ENCODE data around the gene KLF12.

The KLF12 gene

DNA sequence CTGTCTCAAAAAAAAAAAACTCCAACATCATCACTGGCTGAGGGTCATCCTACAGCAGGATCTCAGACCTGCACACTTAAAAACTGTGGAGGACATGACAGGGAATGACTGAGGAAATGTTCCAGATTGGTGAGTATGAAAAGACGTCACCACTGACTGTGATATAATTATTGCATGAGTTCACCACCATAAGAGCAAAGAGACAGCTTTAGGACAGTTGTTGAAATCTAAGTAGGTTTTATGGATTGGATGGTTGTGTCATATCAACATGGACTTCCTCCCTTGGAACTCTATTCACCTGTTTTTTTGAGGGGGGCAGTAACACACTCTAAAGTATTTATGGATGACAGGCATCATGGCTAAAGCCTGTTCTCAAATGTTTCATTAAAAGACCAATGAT is 31.5 kb downstream of the KLF12 start:
- DNase-seq: no peak

DNA sequence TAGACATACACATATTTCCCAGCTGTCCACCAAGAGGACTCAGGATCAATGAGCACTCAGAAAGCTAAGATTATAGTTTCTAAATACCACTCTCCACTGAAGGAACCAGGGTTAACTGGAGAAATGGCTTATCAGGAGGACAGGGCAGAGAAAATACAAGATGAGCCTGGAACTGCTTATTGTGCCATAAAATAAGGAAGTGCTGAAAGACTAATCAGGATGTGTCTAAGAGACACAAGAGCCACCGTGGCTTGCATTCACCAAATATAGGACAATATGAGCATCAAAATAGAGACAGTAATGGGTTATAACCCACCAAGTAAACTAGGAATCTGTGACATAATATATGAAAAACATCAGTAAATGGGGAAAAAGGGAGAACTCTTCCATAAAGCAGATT is 32.8 kb downstream of the KLF12 start:
- no peak for DNase-seq

DNA sequence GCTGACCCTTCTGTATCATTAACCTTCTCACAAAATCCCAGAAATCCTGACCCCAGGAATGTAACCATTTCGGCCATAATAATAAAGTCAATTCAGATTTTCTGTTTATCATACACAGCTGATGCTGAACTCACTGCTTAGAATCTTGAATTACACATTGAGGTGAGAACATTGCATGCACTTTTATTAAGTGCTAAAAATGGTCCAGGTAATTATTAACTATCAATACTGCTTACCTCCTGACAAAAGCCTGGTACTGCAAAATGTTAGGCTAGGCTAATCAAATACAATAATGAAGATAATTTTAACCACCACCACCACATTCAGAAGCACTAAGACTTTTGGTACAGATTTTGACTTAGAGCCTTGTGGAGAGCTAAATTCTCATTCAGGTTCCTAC is 36.1 kb downstream of the KLF12 start:
- no peak for DNase-seq

DNA sequence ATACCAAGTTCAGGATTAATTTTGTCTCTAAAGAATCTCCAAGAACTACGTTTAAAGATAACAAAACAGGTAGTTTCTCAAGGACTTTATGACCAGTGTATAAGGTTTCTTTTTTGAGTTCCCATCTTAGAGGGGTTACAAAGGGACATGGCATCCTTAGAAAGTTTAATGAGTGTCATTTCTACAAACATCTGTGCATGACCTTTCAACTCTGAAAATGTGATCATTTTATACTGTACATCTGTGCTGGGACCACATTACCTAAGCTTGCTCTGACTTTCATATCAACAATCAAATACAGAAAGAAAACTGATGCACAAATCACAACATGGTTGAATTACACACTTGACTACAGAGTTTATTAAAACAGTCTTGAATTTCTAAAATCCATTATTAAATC is 37.1 kb downstream of the KLF12 start:
- DNase-seq: no peak

DNA sequence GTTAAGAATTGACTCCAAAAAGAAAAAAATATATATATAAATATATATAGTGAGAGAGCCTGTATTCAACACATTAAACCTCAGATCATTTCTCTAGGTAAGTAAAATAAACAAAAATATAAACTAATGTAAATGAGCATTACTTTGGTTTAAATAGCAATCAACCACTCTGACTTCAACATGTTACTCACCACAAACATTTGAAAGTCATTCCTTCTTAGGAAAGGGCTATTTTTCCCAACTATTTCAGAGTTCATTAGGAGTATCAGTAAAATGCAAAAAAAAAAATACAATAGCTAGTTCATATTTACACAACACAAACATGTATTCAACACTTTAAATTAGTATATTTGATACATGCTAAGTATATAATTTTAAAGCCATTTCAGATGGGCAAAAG is 40.5 kb downstream of the KLF12 start:
- no peak for DNase-seq

DNA sequence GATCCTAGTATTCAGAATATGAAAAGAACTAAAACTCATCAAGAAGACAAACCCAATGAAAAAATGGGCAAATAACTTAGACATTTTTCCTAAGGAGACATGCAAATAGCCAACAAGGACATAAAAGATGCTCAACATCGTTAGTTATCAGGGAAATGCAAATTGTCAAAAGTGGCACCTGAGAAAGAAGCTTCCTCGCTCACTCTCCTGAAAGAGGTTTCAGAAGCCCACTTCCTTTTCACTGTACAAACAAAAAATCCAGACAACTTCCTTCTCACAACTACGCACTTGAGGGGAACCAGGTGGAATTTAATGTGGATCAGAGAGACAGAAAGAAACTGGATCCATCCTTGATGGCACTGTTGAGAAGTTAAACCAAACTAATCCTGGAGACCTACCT is 41.5 kb downstream of the KLF12 start:
- DNase-seq: no peak

DNA sequence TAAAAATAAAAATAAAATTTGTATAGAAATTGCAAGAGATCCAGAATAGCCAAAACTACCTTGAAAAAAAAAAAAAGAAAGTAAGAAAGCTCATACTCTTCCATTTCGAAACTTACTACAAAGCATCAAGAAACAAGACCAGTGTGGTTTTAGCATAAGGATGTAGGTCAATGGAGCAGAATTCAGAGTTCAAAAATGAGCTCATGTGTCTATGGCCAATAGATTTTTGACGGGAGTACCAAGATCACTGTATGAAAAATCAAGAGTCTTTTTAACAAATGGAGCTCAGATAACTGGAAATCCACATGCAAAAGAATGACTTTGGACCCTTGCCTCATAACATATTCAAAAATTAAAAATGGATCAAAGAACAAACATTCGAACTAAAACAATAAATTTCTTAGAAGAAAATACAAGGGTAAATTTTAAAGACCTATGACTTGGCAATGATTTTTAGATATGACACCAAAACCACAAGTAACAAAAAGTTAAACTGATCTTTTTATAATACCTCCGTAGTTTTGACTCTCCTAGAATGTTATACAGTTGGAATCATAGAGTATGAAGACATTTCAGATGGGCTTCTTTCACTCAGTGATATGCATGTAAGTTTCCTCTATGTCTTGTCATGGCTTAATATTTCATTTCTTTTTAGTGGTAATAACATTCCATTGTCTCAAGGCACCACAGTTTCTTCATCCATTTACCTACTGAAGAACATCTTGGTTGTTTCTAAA is 43.2 kb downstream of the KLF12 start:
- DNase-seq: peak in 1 of 2 donors; percentile 21

DNA sequence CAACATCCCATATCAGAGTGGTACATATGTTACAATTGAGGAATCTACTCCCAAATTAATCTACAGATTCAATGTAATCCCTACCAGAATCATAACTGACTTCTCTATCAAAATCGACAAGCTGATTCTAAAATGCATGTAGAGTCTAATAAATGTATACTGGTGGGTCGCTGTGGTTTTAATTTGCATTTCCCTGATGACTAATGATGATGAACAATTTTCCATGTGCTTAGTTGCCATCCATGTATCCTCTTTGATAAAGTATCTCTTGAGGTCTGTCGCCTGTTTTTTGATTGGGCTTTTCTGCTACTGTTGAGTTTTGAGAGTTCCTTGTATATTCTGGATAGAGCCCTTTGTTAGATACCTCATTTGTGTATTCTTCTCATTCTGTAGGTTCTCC is 43.8 kb downstream of the KLF12 start:
- no peak for DNase-seq

DNA sequence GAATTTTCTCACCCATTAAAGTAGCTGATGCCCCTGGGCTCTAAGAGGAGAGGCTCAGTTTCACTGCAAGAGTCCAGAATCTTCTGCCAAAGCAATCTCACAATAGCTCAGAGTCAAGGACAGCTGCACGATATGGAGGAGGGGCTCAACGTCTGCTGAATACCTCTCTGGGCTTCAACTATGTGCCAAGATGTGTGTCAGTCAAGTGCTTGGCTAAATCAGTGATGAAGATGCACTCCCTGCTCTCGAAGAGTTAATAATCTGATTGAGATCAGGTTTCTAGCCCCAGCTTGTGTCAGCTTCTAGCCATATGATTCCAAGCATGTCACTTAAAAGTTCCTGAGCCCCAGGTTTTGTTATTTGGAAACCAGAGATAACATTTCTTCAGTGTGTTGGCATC is 46.8 kb downstream of the KLF12 start:
- DNase-seq: no peak

All from CD4-positive, alpha-beta T cell treated with Interleukin-1 beta for 1 hour (primary cell).